ENCODE measurements around the gene ATXN7L1.

The ATXN7L1 gene

DNA sequence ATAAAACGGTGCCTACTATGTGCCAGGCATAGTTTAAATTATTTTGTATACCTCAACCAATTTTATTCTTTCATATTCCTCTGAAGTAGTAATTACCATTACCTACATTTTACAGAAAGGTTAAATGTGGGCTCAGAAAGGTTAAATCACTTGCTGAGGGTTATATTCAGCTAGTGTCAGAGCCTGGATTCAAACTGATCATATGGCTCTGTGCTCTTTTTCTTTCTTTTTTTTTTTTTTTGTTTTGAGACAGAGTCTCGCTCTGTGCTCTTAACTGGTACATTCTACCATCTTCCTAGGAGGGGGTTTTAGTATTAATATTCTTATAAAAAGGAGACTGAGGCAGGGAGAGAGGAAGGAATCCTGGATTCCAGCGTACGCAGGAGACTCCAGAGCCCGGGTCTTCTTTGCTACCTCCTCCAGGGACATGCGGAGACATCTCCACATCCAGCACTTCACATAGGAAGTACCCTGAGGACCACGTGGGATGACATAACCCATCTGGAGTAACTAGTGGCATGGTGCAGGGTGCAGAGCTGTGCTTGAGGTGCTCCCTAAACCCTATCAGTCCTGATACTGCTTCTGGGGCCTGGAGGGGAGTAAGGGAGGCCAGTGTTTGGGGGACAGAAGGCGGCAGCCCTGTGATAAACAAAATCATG is 29.6 kb upstream of the ATXN7L1 start:
- no peaks in the 10 kb centered on the region for H3K9me3 Mint-ChIP-seq
- ATAC-seq (replicated peaks) (no peak), DNase-seq (no peak)
- peaks cover 0 to 12% of the 10 kb centered on the region in 2 donors for H3K4me1 Mint-ChIP-seq (ENCODE audit: low read depth in 2 of 2)
- no peak overlapping the region for H3K4me3 Mint-ChIP-seq
- peaks cover 0 to 2% of the 10 kb centered on the region in 2 donors for H3K27me3 Mint-ChIP-seq
- peak overlapping the region in 1 of 2 donors; percentile 19 for H3K27ac Mint-ChIP-seq
- H3K36me3 Mint-ChIP-seq (ENCODE audit: insufficient read depth): peaks cover 3% of the 10 kb centered on the region

GRCh38 chr7:105905209-105905909 is 29.0 kb upstream of the ATXN7L1 start:
- DNase-seq: no peak
- H3K36me3 Mint-ChIP-seq (ENCODE audit: insufficient read depth): peaks cover 3% of the 10 kb centered on the region
- H3K4me1 Mint-ChIP-seq (ENCODE audit: low read depth in 2 of 2): peaks cover 0 to 12% of the 10 kb centered on the region in 2 donors
- H3K9me3 Mint-ChIP-seq: no peaks in the 10 kb centered on the region
- H3K4me3 Mint-ChIP-seq: no peak overlapping the region
- ATAC-seq (replicated peaks): no peak
- H3K27ac Mint-ChIP-seq: peak overlapping the region in 1 of 2 donors; percentile 85
- H3K27me3 Mint-ChIP-seq: peaks cover 0 to 8% of the 10 kb centered on the region in 2 donors

GRCh38 chr7:105904064-105904463 is 27.7 kb upstream of the ATXN7L1 start:
- Mint-ChIP-seq H3K4me1 (ENCODE audit: low read depth in 2 of 2) (peaks cover 0 to 12% of the 10 kb centered on the region in 2 donors), H3K36me3 (ENCODE audit: insufficient read depth) (no peaks in the 10 kb centered on the region), H3K9me3 (no peaks in the 10 kb centered on the region), H3K4me3 (no peak overlapping the region), H3K27me3 (peaks cover 0 to 8% of the 10 kb centered on the region in 2 donors), H3K27ac (no peak overlapping the region)
- ATAC-seq (replicated peaks): no peak
- no peak for DNase-seq

DNA sequence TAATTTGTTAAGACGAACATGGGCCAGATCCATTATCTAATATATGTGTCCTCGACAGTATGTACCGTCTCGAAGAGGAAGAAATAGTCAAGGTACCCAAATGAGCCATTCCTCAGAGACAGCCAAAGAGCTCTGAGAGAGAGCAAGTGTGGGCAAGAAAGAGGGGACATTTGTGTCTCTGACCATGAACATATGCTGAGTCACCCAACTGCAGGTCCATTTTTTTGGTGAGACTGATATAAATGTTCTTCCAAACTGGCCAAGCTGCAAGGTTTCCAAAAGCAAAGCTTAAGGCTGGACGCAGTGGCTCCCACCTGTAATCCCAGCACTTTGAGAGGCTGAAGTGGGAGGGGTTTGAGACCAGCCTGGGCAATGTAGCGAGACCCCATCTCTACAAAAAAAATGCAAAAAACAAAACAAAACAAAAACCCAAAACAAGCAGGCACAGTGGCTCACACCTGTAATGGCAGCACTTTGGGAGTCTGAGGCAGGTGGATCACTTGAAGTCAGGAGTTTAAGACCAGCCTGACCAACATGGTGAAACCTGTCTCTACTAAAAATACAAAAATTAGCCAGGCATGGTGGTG is 26.0 kb upstream of the ATXN7L1 start:
- ATAC-seq (replicated peaks): no peak
- Mint-ChIP-seq H3K4me3 (no peak overlapping the region), H3K27ac (peak overlapping the region in 1 of 2 donors; percentile 6), H3K27me3 (peaks cover 0 to 8% of the 10 kb centered on the region in 2 donors), H3K9me3 (no peaks in the 10 kb centered on the region), H3K36me3 (ENCODE audit: insufficient read depth) (no peaks in the 10 kb centered on the region), H3K4me1 (ENCODE audit: low read depth in 2 of 2) (peaks cover 0 to 19% of the 10 kb centered on the region in 2 donors)
- DNase-seq: no peak

DNA sequence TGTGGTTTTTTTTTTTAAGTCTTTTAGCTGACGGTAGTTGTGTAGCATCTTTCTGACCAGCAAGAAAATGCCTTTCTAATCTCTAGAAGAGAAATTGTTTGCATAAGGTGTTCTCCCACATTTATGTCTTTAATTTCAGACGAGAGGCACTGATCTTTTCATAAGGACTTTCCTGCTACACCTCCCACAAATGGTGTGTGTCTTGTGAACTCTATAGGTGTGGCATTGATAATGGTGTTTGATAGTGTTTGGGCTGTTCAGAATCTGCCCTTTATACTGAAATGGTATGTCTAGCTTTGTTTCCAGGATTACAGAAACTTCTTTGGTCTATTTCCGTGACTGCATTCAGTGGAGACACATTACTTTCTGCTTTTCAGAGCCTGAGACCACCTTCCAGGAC is 21.6 kb upstream of the ATXN7L1 start:
- DNase-seq (no peak), ATAC-seq (replicated peaks) (no peak)
- Mint-ChIP-seq H3K9me3 (no peaks in the 10 kb centered on the region), H3K27me3 (peaks cover 0 to 8% of the 10 kb centered on the region in 2 donors), H3K4me3 (no peak overlapping the region), H3K4me1 (ENCODE audit: low read depth in 2 of 2) (peaks cover 0 to 23% of the 10 kb centered on the region in 2 donors), H3K36me3 (ENCODE audit: insufficient read depth) (no peaks in the 10 kb centered on the region), H3K27ac (no peak overlapping the region)

DNA sequence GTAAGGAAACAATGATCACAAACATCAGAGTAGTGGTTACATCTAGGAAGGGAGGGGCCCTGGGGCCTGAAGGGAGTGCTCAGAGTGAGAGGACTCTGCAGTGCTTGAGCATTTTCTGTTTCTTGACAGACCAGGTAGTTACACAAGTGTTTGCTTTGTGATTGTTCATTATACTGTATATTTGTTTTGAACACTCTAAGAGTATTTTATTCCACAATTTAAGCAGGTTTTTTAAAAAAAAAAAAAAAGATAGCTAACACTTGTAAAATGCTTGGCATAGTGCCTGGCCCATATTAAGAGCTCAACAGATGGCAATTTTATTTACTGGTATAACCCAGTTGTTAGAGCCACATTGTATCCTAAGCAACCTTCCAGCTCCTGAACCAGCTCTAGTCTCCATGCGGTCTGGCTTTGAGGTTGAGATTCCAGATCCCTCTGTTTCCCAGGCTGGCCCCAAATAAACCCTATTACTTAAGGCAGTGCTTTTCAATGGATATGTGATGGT is 20.1 kb upstream of the ATXN7L1 start:
- H3K36me3 Mint-ChIP-seq (ENCODE audit: insufficient read depth): no peaks in the 10 kb centered on the region
- H3K9me3 Mint-ChIP-seq: no peaks in the 10 kb centered on the region
- DNase-seq (no peak), ATAC-seq (replicated peaks) (peak; percentile 31)
- peaks cover 0 to 22% of the 10 kb centered on the region in 2 donors for H3K4me1 Mint-ChIP-seq (ENCODE audit: low read depth in 2 of 2)
- H3K27me3 Mint-ChIP-seq: peaks cover 0 to 8% of the 10 kb centered on the region in 2 donors
- H3K27ac Mint-ChIP-seq: no peak overlapping the region
- H3K4me3 Mint-ChIP-seq: no peak overlapping the region

DNA sequence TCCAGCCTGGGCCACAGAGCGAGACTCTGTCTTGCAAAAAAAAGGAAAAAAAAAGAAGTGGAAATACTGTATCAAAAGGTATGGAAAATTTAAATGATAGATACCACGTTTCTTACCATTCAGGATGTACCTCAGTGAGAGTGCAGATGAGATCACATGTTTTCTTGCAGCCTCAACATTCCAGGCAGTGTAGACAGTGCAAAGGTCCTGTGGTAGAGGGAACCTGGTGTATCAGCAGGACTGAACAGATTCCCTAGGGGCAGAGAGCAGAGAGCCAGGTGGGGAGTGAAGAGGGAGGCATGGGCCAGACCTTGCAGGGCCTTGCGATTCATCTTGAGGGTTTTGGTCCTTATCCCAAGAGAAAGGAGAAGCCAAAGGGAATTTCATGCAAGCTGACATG is 17.7 kb upstream of the ATXN7L1 start:
- no peaks in the 10 kb centered on the region for H3K36me3 Mint-ChIP-seq (ENCODE audit: insufficient read depth)
- H3K4me3 Mint-ChIP-seq: no peak overlapping the region
- H3K27me3 Mint-ChIP-seq: no peaks in the 10 kb centered on the region
- peaks cover 7 to 32% of the 10 kb centered on the region in 2 donors for H3K4me1 Mint-ChIP-seq (ENCODE audit: low read depth in 2 of 2)
- H3K27ac Mint-ChIP-seq: no peak overlapping the region
- DNase-seq: no peak
- H3K9me3 Mint-ChIP-seq: no peaks in the 10 kb centered on the region
- no peak for ATAC-seq (replicated peaks)

- Mint-ChIP-seq H3K9me3 (no peaks in the 10 kb centered on the region), H3K4me3 (no peak overlapping the region), H3K27me3 (no peaks in the 10 kb centered on the region), H3K36me3 (ENCODE audit: insufficient read depth) (no peaks in the 10 kb centered on the region), H3K27ac (peak overlapping the region in 1 of 2 donors; percentile 21), H3K4me1 (ENCODE audit: low read depth in 2 of 2) (peaks cover 7 to 29% of the 10 kb centered on the region in 2 donors)
- ATAC-seq (replicated peaks) (no peak), DNase-seq (no peak)
Measured at GRCh38 chr7:105892387-105892786, 16.0 kb upstream of the ATXN7L1 start.

GRCh38 chr7:105890290-105890997 is 14.0 kb upstream of the ATXN7L1 start:
- H3K4me3 Mint-ChIP-seq: no peak overlapping the region
- H3K27me3 Mint-ChIP-seq: no peaks in the 10 kb centered on the region
- H3K36me3 Mint-ChIP-seq (ENCODE audit: insufficient read depth): no peaks in the 10 kb centered on the region
- peak; percentile 32 for ATAC-seq (replicated peaks)
- H3K27ac Mint-ChIP-seq: peak overlapping the region in 1 of 2 donors; percentile 39
- no peak for DNase-seq
- H3K4me1 Mint-ChIP-seq (ENCODE audit: low read depth in 2 of 2): peaks cover 11 to 34% of the 10 kb centered on the region in 2 donors
- H3K9me3 Mint-ChIP-seq: no peaks in the 10 kb centered on the region

DNA sequence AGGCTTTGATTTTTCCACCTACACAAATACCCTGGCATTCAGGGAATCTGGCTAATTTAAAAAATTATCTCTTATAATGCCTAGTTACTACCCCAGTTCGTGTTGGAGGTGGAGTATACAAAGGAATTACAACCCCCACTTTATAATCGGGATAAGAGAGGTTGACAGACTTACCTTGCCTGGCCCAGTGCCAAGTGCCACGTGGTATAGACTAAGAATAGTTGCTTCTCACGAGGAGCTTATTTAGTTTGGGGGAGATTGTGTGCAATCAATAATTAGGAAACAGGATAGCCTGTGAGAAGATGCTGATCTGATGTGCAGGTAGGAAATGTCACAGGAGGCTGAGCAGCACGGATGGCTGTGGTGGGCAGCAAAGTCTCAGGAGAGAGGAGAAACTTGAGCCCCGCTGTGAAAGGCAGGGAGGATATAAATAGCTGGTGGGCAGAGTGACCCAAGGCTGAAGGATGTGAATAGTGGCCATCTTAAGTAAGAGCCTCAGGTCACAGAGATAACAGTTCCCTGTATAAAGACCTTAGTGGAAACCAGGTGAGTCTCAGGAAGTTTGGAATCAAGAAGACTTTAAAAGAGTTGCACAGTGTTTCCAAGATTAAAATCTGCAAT is 11.3 kb upstream of the ATXN7L1 start:
- no peaks in the 10 kb centered on the region for H3K27me3 Mint-ChIP-seq
- DNase-seq: no peak
- no peak overlapping the region for H3K27ac Mint-ChIP-seq
- no peak for ATAC-seq (replicated peaks)
- peaks cover 18 to 47% of the 10 kb centered on the region in 2 donors for H3K4me1 Mint-ChIP-seq (ENCODE audit: low read depth in 2 of 2)
- no peak overlapping the region for H3K4me3 Mint-ChIP-seq
- H3K9me3 Mint-ChIP-seq: no peaks in the 10 kb centered on the region
- H3K36me3 Mint-ChIP-seq (ENCODE audit: insufficient read depth): no peaks in the 10 kb centered on the region

DNA sequence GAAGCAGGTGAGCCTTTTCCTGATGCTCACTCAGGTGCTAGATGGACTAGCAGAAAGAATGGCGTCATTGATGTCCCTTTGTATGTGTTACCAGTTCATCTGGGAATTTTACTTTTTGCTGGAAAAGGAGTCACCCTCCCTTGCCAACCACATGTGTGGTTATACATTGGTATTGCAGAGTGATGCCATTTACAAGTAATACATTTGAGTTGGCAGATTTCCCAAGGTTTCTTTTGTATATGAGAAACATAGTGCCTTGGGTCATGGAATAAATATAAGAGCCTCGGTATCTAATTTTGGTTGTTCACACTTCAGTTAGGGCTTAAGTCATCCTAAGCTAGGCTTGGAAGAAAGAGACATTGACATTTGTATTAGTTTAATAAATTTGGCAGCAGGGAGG is 10.4 kb upstream of the ATXN7L1 start:
- H3K4me1 Mint-ChIP-seq (ENCODE audit: low read depth in 2 of 2): peaks cover 18 to 44% of the 10 kb centered on the region in 2 donors
- H3K27me3 Mint-ChIP-seq: no peaks in the 10 kb centered on the region
- no peak for ATAC-seq (replicated peaks)

GRCh38 chr7:105885387-105886111 is 9.2 kb upstream of the ATXN7L1 start:
- H3K4me3 Mint-ChIP-seq: no peak overlapping the region
- H3K27me3 Mint-ChIP-seq: no peaks in the 10 kb centered on the region
- H3K9me3 Mint-ChIP-seq: no peaks in the 10 kb centered on the region
- ATAC-seq (replicated peaks): peak; percentile 39
- no peak overlapping the region for H3K27ac Mint-ChIP-seq
- no peaks in the 10 kb centered on the region for H3K36me3 Mint-ChIP-seq (ENCODE audit: insufficient read depth)
- DNase-seq: no peak
- H3K4me1 Mint-ChIP-seq (ENCODE audit: low read depth in 2 of 2): peaks cover 18 to 41% of the 10 kb centered on the region in 2 donors

More for the DNA sequence above, 10.4 kb upstream of the ATXN7L1 start:
- no peak for DNase-seq
- Mint-ChIP-seq H3K36me3 (ENCODE audit: insufficient read depth) (no peaks in the 10 kb centered on the region), H3K9me3 (no peaks in the 10 kb centered on the region), H3K27ac (no peak overlapping the region), H3K4me3 (no peak overlapping the region)
